Caco-2 (cell line): ENCODE results near the gene NPTX1. TPM values are rescaled to one million over a fixed set of nuclear protein-coding genes. Genes with fewer than 3 reads are reported as not detected.

Experiments used
- BruUV-seq: library from RNA; stranded (reverse); fragments of 400-500 nt; replicated peaks from 2 replicates; lab custom pipeline; 2021; lab: Mats Ljungman, UMichigan
- CTCF ChIA-PET: fragments of 300-600 bp; sonication (Branson Sonifier 250); formaldehyde crosslinking; loops from one replicate; lab custom pipeline; 2022; ENCODE audit warnings: antibody characterized with exemption; lab: Charles Lee
- POLR2A ChIA-PET: fragments of 300-600 bp; sonication (Branson Sonifier 250); formaldehyde crosslinking; loops from one replicate; lab custom pipeline; 2022; ENCODE audit warnings: antibody characterized with exemption; lab: Charles Lee
- DNase-seq, 2 experiments: peaks; one replicate each; pipeline versions ENCODE4 v3.0.0 to v3.0.0-alpha.2; 2020 to 2022
- H3K27me3 ChIP-seq: replicated peaks from 2 replicates; pipeline ENCODE4 v1.6.0; 2011; ENCODE audit warnings: low read length; ENCODE audit not compliant: control insufficient read depth, insufficient read depth
- H3K36me3 ChIP-seq: 2 replicates; pipeline ENCODE4 v1.5.1; 2011; ENCODE audit warnings: low read length; ENCODE audit not compliant: control insufficient read depth, insufficient read depth
- H3K4me1 ChIP-seq: fragments of 250-450 bp; sonication (Bioruptor Pico); 2 replicates; pipeline ENCODE4 v1.5.1; 2020; ENCODE audit warnings: mild to moderate bottlenecking
- H3K4me3 ChIP-seq: 2 replicates; pipeline ENCODE4 v1.5.1; 2011; ENCODE audit warnings: low read depth, mild to moderate bottlenecking, control low read depth, low read length
- H3K9me3 ChIP-seq: fragments of 250-450 bp; sonication (Bioruptor Pico); 2 replicates; pipeline ENCODE4 v1.5.1; 2020; ENCODE audit warnings: mild to moderate bottlenecking, moderate library complexity
- H3K27ac Mint-ChIP-seq: one replicate; pipeline ENCODE4 v1.8.0; 2022; ENCODE audit warnings: mixed read lengths; ENCODE audit not compliant: unreplicated experiment
- H3K27me3 Mint-ChIP-seq: one replicate; pipeline ENCODE4 v1.8.0; 2022; ENCODE audit warnings: mixed read lengths; ENCODE audit not compliant: insufficient read depth, unreplicated experiment
- H3K36me3 Mint-ChIP-seq: one replicate; pipeline ENCODE4 v1.8.0; 2022; ENCODE audit warnings: mild to moderate bottlenecking, mixed read lengths; ENCODE audit not compliant: insufficient read depth, unreplicated experiment
- H3K4me1 Mint-ChIP-seq: one replicate; pipeline ENCODE4 v1.8.0; 2022; ENCODE audit warnings: low read depth, mixed read lengths; ENCODE audit not compliant: unreplicated experiment
- H3K4me3 Mint-ChIP-seq: one replicate; pipeline ENCODE4 v1.8.0; 2022; ENCODE audit warnings: mild to moderate bottlenecking, moderate library complexity, mixed read lengths; ENCODE audit not compliant: unreplicated experiment
- H3K9me3 Mint-ChIP-seq: one replicate; pipeline ENCODE4 v1.8.0; 2022; ENCODE audit warnings: mixed read lengths; ENCODE audit not compliant: unreplicated experiment
- intact Hi-C: fragments of 100-400 bp; cut with micrococcal nuclease; formaldehyde crosslinking; loops from one replicate; pipeline ENCODE4 v1.10.0; 2022; ENCODE audit not compliant: unreplicated experiment
- total RNA-seq: library from RNA; stranded (reverse); gene quantifications from 2 replicates; pipeline ENCODE4 v1.2.3, GENCODE V29; 2022
- TF ChIP-seq, protein P1 (sequence below), 2 experiments: fragments of 200-600 bp in 1 of 2; IDR thresholded peaks; 1 replicate in 1 of 2; 2 replicates in 1 of 2; pipeline versions ENCODE4 v1.5.1 to v1.8.0; 2011 to 2022; ENCODE audit warnings: antibody characterized with exemption in 1 of 2, control low read depth in 1 of 2, inconsistent platforms in 1 of 2, low read depth in 1 of 2, low read length in 1 of 2, mild to moderate bottlenecking in 1 of 2, moderate library complexity in 1 of 2; ENCODE audit not compliant: insufficient read depth in 1 of 2, severe bottlenecking in 1 of 2, unreplicated experiment in 1 of 2

Gene NPTX1
- total RNA-seq, 1 experiment from 2014 or later, result 0.57 TPM

DNA sequence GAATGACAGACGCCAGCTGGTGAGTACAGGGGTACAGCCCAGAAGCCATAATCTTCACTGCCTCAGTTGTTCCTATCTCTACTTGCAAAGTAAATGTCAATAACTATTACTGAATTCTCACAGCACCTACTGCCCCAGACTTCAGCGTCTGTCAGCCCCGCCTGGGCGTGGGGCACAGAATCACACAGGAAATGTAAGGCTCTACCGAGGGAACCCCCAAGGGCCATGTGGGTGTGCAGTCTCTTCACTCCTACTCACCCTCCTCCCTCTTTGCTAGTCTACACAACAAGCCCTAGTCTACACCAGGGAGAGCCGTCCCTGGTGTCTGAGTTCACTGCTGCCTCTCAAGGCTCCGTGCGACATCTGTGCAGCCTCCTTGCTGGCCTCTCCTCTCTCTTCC, 4.5 kb downstream of the NPTX1 start:
- Mint-ChIP-seq H3K4me1 (peaks cover 11% of the 10 kb centered on the region), H3K4me3 (no peak overlapping the region), H3K27ac (no peak overlapping the region), H3K9me3 (no peaks in the 10 kb centered on the region), H3K36me3 (no peaks in the 10 kb centered on the region), H3K27me3 (peaks cover 58% of the 10 kb centered on the region)
- no TSS peak for BruUV-seq
- no peaks in the 10 kb centered on the region for H3K36me3 ChIP-seq
- TF ChIP-seq, protein P1, sequence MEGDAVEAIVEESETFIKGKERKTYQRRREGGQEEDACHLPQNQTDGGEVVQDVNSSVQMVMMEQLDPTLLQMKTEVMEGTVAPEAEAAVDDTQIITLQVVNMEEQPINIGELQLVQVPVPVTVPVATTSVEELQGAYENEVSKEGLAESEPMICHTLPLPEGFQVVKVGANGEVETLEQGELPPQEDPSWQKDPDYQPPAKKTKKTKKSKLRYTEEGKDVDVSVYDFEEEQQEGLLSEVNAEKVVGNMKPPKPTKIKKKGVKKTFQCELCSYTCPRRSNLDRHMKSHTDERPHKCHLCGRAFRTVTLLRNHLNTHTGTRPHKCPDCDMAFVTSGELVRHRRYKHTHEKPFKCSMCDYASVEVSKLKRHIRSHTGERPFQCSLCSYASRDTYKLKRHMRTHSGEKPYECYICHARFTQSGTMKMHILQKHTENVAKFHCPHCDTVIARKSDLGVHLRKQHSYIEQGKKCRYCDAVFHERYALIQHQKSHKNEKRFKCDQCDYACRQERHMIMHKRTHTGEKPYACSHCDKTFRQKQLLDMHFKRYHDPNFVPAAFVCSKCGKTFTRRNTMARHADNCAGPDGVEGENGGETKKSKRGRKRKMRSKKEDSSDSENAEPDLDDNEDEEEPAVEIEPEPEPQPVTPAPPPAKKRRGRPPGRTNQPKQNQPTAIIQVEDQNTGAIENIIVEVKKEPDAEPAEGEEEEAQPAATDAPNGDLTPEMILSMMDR (IDR thresholded peaks at IDR 0.05; ENCODE audit: insufficient read depth in 1 of 2, low read depth in 1 of 2, low read length in 1 of 2, severe bottlenecking in 1 of 2, unreplicated experiment in 1 of 2), result no peak
- ChIA-PET POLR2A (interaction anchor here (1.6 kb wide), 1 partner anchor 17 kb away, joined by 7 read pairs; no protein-coding TSS in a partner anchor), CTCF (interaction anchor here (0.8 kb wide), 1 partner anchor 17 kb away, joined by 4 read pairs; no protein-coding TSS in a partner anchor)
- DNase-seq, result no peak
- H3K4me3 ChIP-seq, result no peak overlapping the region
- H3K9me3 ChIP-seq, result no peaks in the 10 kb centered on the region
- intact Hi-C loops, result loop anchor here (5.0 kb wide), 1 partner anchor 105 kb away; no protein-coding TSS in a partner anchor
- H3K4me1 ChIP-seq, result peaks cover 16% of the 10 kb centered on the region
- peaks cover 6% of the 10 kb centered on the region for H3K27me3 ChIP-seq

DNA sequence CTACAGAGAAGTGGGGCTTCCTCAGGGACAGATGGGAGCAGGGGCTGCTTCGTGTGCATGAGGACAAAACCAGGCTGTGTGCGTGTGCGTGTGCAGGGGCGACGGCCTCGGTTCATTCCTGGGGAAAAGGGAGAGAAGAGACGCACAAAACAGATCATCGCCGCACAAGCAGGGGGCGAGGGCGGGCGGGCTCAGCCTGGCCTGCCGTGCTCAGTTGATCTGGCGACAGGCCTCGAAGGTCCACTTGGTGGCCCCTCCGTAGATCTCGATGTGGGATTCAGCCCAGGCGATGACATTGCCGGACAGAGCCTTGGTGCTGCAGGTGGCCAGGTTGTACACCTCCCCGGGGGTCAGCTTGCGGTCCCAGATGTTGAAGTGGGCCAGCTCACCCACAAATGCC, 5.8 kb downstream of the NPTX1 start:
- no peak for DNase-seq
- no peaks in the 10 kb centered on the region for H3K36me3 Mint-ChIP-seq
- Histone ChIP-seq H3K4me3 (no peak overlapping the region), H3K36me3 (no peaks in the 10 kb centered on the region), H3K27me3 (peaks cover 6% of the 10 kb centered on the region), H3K9me3 (no peaks in the 10 kb centered on the region), H3K4me1 (peaks cover 7% of the 10 kb centered on the region)
- intact Hi-C loops, result loop anchor here (5.0 kb wide), 1 partner anchor 107 kb away; no protein-coding TSS in a partner anchor
- no peaks in the 10 kb centered on the region for H3K9me3 Mint-ChIP-seq
- peaks cover 62% of the 10 kb centered on the region for H3K27me3 Mint-ChIP-seq
- no peak overlapping the region for H3K4me3 Mint-ChIP-seq
- BruUV-seq, result no TSS peak
- ChIA-PET CTCF (no interaction called here), POLR2A (interaction anchor here (1.6 kb wide), 1 partner anchor 16 kb away, joined by 7 read pairs; no protein-coding TSS in a partner anchor)
- H3K4me1 Mint-ChIP-seq, result peaks cover 11% of the 10 kb centered on the region
- no peak overlapping the region for H3K27ac Mint-ChIP-seq
- TF ChIP-seq, protein P1 (IDR thresholded peaks at IDR 0.05; ENCODE audit: insufficient read depth in 1 of 2, low read depth in 1 of 2, low read length in 1 of 2, severe bottlenecking in 1 of 2, unreplicated experiment in 1 of 2), result no peak

DNA sequence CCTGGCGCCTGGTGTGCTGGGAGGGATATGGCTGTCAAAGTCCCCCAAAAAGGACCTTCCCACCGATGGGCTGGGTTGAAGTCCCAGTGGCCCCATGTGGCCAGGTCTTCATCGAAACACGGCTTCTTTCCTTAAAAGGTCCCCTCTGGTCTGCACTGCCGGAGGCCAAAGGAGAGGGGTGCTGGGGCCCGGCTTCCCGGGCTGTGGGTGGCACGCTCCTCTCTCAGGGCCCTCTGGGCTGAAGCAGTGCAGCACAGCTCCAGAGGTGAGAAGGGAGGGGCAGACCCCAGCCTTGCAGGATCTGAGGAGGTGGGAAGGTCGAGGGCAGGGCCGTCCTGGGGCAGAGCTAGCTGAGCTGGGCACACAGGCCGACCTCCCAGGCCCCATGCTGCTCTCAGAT, 6.7 kb downstream of the NPTX1 start:
- Histone ChIP-seq H3K36me3 (no peaks in the 10 kb centered on the region), H3K9me3 (no peaks in the 10 kb centered on the region), H3K4me3 (no peak overlapping the region), H3K4me1 (no peaks in the 10 kb centered on the region), H3K27me3 (no peaks in the 10 kb centered on the region; the same call in 1 of the 2 replicates)
- no peaks in the 10 kb centered on the region for H3K9me3 Mint-ChIP-seq
- H3K27ac Mint-ChIP-seq, result no peak overlapping the region
- DNase-seq, result no peak
- ChIA-PET POLR2A (no interaction called here), CTCF (no interaction called here)
- H3K4me1 Mint-ChIP-seq, result peaks cover 5% of the 10 kb centered on the region
- no peaks in the 10 kb centered on the region for H3K36me3 Mint-ChIP-seq
- H3K4me3 Mint-ChIP-seq, result no peak overlapping the region
- H3K27me3 Mint-ChIP-seq, result peaks cover 53% of the 10 kb centered on the region
- TF ChIP-seq, protein P1 (IDR thresholded peaks at IDR 0.05; ENCODE audit: insufficient read depth in 1 of 2, low read depth in 1 of 2, low read length in 1 of 2, severe bottlenecking in 1 of 2, unreplicated experiment in 1 of 2), result no peak
- intact Hi-C loops, result loop anchor here (5.0 kb wide), 1 partner anchor 108 kb away; no protein-coding TSS in a partner anchor
- no TSS peak for BruUV-seq
